HuH-7 (cell line): ENCODE results near the gene DEFB123.

Source experiments
- DNase-seq: peaks from one replicate; pipeline ENCODE4 v3.0.0; 2011; ENCODE audit warnings: low spot score

Gene DEFB123

GRCh38 chr20:31474097-31474436 lies 33.6 kb downstream of the DEFB123 start:
- no peak for DNase-seq

DNA sequence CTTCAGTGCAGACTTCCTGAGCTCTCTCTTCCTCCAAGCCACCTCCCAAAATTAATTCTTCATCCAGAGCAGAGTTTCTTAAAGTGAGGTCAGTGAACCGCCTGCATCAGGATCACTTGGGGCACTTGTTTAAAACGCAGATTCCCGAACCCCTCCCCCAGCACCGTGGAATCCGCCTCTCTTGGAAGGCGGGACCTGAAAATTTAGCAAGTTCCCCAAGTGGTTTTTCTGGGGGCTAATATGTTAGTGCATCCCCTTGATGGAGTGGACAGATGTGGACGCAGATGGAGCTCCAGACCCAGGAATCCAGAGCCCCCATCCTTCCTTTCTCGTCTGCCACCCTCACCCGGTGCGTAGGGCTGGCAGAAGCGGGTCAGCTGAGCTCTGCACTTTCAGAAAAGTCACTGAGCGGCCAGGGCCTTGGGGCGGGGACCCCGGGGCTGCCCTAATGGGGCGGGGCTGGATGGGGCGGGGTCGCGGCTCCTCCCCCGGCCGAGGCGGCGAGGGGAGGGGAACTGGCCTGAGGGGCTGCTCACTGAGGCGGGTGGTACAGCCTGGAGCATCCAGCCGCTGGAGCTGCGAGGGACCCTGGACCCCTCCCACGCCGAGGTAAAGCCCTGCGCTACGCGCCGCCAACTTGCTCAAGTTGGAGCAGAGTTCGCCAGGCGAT lies 34.5 kb downstream of the DEFB123 start, which contains the start of the genes DEFB124 and REM1:
Gene DEFB124 (minus strand): TSS at position 370 of the 670 bp plus-strand sequence. CDS start 2,114 bp downstream, outside the sequence.
Gene REM1 (plus strand): TSS at position 531 of the 670 bp plus-strand sequence. CDS start 1,158 bp downstream, outside the sequence.
- DNase-seq, result no peak

DNA sequence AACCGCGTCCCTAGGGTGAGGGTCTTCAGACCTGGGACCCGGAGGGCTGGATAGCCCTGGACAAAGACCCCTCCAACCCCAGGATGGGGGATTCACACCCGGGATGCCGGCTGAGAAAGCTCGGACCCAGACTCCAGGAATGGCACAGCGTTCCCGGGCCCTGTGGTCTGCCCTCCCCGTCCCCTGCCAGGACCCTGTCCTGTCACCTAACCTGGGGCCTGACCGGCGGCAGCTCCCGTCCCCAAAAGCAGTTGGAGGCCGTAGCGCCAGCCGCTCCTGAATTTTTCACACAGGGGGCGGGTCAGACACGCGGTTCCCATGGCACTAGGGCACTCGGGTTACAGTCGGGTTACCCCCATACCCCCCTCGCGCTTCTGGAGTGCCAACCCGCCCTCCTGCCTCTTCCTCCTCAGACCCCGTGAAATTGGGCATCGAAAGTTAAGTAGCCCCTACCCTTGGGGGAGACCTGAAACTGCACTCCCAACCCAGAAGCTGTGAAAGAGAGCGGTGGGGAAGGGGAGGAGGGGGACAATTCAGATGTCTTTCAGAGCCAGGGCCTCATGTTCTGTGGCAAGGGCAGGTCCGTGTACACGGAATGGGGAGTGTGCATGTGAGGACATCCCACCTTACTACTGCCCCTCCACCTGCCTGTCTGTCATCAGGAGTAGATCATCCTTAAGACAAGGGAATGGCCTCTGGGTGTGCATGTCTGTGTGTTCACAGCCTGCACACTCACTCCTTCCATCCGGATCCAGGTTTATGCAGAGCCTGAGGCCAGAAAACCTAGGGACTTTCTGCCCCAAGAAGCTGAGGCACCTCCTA lies 35.3 kb downstream of the DEFB123 start:
- no peak for DNase-seq

DNA sequence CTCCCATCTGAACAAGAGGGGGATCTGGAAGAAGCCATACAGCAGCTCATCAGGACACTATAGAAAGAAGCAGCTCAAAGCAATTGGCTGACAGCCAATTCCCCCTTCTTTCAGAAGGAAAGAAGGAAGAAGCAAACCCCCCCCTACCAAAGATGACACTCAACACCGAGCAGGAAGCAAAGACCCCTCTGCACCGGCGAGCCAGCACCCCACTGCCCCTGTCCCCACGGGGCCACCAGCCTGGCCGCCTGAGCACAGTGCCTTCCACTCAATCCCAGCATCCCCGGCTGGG lies 35.8 kb downstream of the DEFB123 start:
- no peak for DNase-seq

- no peak for DNase-seq
Observed at GRCh38 chr20:31476643-31477215, 36.3 kb downstream of the DEFB123 start.

DNA sequence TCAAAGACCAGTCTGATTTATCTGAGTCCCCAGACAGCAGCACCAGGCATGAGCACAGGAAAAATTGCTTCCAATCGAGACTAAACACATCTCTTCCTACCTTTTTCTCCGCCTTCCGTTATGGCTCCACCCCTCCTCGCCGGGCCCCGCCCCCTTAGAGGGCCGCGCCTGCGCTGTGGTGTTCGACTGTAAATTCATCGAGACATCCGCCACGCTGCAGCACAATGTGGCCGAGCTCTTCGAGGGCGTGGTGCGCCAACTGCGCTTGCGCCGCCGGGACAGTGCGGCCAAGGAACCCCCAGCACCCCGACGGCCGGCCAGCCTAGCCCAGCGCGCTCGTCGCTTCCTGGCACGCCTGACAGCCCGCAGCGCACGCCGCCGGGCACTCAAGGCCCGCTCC lies 43.6 kb downstream of the DEFB123 start:
- no peak for DNase-seq

DNA sequence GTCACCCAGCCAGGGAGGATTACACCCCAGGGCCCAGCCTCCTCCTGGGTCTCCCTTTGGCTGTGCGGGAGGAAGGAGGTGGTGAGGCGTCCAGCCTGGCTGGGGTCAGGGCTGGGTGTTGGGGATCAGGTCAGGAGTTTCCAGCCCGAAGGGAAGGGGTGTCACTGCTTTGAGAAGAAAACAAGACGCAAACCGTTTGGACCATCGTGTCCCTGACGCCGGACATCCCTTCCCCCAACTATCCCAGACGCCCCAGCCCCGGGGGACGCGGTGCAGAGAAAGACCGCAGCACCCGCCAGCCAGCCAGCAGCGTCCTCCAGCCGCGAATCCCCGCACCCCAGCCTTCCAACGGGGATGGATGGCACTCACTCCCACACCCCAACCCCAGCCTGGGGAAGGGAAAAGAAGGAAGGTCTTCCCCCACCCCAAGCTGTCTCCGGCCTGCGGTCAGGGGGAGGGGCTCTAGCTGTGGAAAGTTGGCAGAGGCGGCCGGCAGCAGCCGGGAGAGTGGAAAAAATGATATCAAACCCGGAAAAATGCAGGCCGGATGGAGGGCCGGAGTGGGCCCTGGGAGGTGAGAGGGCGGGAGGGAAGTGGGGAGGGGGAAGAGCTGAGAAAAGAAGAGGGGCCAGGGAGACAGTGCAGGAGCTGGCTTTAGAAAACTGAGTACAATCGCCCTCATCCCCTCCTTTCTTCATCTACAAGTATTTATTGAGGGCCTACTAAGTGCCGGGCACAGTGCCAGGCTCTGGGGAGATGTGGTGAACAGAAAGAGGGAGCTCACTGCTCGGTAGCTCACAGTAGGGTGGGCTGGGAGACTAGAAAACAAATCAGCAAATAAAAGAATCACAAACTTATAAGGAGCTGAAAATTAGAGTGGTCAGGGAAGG lies 45.3 kb downstream of the DEFB123 start:
- DNase-seq, result no peak

DNA sequence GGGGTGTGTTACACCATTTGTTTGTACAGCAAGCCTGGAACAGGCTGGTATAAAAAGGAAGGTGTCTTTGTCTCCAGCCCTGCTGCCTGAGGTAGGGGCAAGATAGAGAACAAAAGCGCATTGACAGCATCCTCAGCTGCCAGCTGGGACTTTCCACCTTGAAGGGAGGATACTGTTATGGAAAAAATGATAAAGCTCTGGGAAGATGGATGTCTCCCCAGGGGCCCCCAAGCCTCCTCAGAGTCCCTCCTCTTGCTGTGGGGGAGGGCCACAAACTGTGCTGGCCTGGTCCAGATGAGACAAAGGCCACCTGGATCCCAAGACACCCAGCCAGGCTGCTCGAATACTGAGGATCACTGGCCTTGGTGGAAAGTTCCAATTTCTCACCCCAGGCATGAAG lies 47.7 kb downstream of the DEFB123 start:
- no peak for DNase-seq

DNA sequence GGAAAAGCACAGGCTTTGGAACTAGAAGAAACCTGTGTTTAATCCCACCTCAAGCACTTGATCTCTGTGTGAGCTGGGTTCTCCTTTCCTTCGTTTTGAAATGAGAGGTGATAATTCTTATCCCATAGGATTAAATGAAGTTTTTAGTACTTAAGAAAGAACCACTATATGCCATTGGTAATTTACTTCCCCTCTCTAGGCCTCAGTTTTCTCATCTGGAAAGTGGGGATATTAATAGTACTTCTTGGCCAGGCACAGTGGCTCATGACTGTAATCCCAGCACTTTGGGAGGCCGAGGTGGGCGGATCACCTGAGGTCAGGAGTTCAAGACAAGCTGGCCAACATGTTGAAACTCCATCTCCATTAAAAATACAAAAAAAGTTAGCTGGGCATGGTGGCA lies 48.7 kb downstream of the DEFB123 start:
- no peak for DNase-seq

- DNase-seq, result no peak
Observed at GRCh38 chr20:31490752-31491151, 50.3 kb downstream of the DEFB123 start.

DNA sequence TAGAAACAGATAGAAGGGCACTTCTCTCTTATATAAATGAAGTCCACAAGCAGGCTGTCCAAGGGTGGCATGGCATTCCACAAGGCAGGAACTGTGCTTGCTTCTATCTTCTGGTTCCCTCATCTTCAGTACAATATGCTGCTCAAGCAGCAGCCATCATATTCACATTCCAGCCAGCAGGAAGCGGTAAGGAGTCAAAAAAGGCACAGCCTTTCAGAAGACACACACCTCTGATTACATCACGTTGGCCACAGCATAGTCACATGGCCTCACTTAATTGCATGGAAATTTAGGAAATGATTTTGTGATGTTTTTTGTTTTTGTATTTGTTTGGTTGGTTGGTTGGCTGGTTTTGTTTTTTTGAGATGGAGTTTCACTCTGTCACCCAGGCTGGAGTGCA lies 53.7 kb downstream of the DEFB123 start:
- peak; percentile 56 for DNase-seq

- DNase-seq, result no peak
Observed at GRCh38 chr20:31496761-31497295, 56.4 kb downstream of the DEFB123 start.

GRCh38 chr20:31497838-31498540 lies 57.6 kb downstream of the DEFB123 start:
- DNase-seq, result no peak
